Measurements from ENCODE around the gene TMCC3.
A peak's percentile ranks its signal among the peaks of the same experiment; 100 is the strongest.
"Not testable (repeated sequence)": the region's sequence is repeated elsewhere in the genome, so short reads cannot be mapped to it uniquely, and the experiment has no call there.

The TMCC3 gene

GRCh38 chr12:94599189-94599588, 51.2 kb downstream of the TMCC3 start:
- DNase-seq (ENCODE audit: low read depth): no peak

GRCh38 chr12:94597268-94597667, 53.1 kb downstream of the TMCC3 start:
- no peak for DNase-seq (ENCODE audit: low read depth)

GRCh38 chr12:94596596-94596995, 53.8 kb downstream of the TMCC3 start:
- DNase-seq (ENCODE audit: low read depth): no peak

- DNase-seq (ENCODE audit: low read depth): no peak
Observed at GRCh38 chr12:94595152-94595551, 55.2 kb downstream of the TMCC3 start.

GRCh38 chr12:94594443-94594825, 55.9 kb downstream of the TMCC3 start:
- DNase-seq (ENCODE audit: low read depth): no peak

GRCh38 chr12:94593822-94594442, 56.4 kb downstream of the TMCC3 start:
- no peak for DNase-seq (ENCODE audit: low read depth)

- not testable (repeated sequence) for DNase-seq (ENCODE audit: low read depth)
Observed at GRCh38 chr12:94592723-94593122, 57.6 kb downstream of the TMCC3 start.

GRCh38 chr12:94592080-94592479, 58.3 kb downstream of the TMCC3 start:
- DNase-seq (ENCODE audit: low read depth): no peak

- DNase-seq (ENCODE audit: low read depth): no peak
Observed at GRCh38 chr12:94590428-94590827, 59.9 kb downstream of the TMCC3 start.

- DNase-seq (ENCODE audit: low read depth): no peak
Observed at GRCh38 chr12:94589591-94590001, 60.8 kb downstream of the TMCC3 start.

- DNase-seq (ENCODE audit: low read depth): no peak
Observed at GRCh38 chr12:94588346-94588745, 62.0 kb downstream of the TMCC3 start.

GRCh38 chr12:94587266-94588241, 62.8 kb downstream of the TMCC3 start:
- no peak for DNase-seq (ENCODE audit: low read depth)

- peak; percentile 17 for DNase-seq (ENCODE audit: low read depth)
Observed at GRCh38 chr12:94586589-94587259, 63.6 kb downstream of the TMCC3 start.

GRCh38 chr12:94585626-94586025, 64.7 kb downstream of the TMCC3 start:
- no peak for DNase-seq (ENCODE audit: low read depth)

GRCh38 chr12:94584377-94584776, 66.0 kb downstream of the TMCC3 start:
- no peak for DNase-seq (ENCODE audit: low read depth)

GRCh38 chr12:94582591-94582990, 67.8 kb downstream of the TMCC3 start:
- no peak for DNase-seq (ENCODE audit: low read depth)

GRCh38 chr12:94575645-94576403, 74.5 kb downstream of the TMCC3 start:
- DNase-seq (ENCODE audit: low read depth): no peak

- no peak for DNase-seq (ENCODE audit: low read depth)
Observed at GRCh38 chr12:94575024-94575423, 75.3 kb downstream of the TMCC3 start.

- peak; percentile 88 for DNase-seq (ENCODE audit: low read depth)
Observed at GRCh38 chr12:94571556-94571955, 78.8 kb downstream of the TMCC3 start.

GRCh38 chr12:94570161-94570560, 80.2 kb downstream of the TMCC3 start:
- peak; percentile 47 for DNase-seq (ENCODE audit: low read depth)

- DNase-seq (ENCODE audit: low read depth): no peak
Observed at GRCh38 chr12:94567761-94568160, 82.6 kb downstream of the TMCC3 start.

GRCh38 chr12:94566345-94566744, 84.0 kb downstream of the TMCC3 start:
- DNase-seq (ENCODE audit: low read depth): no peak

Measured in amniotic epithelial cell (primary cell).